GM18511 (cell line): Measurements from ENCODE around the gene GATA2.

ENCODE experiments used
- ATAC-seq: cut with Tn5 transposase; IDR thresholded peaks from one replicate; pipeline ENCODE4 v1.9.1; 2021; ENCODE audit warnings: mild to moderate bottlenecking, moderate library complexity; ENCODE audit not compliant: unreplicated experiment

The GATA2 gene

DNA sequence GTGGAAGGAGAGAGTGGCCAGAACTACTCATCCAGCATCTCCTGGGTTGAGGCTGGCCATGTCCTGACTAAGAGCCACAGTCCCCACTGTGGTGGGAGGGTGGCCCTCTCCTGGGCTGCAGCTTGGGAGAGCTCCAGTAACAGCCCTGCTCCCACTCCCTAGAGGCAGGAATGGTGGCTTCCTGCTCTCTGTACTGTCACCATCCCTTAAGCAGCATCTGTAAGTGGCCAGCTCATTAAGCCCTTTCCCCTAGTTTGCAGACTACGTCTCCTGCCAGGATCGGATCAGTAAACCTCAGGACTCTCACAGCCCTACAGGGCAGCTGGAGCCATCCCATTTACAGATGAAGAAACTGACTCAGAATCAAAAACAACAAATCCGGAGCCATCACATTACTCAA, 56.8 kb downstream of the GATA2 start:
- ATAC-seq = no peak

DNA sequence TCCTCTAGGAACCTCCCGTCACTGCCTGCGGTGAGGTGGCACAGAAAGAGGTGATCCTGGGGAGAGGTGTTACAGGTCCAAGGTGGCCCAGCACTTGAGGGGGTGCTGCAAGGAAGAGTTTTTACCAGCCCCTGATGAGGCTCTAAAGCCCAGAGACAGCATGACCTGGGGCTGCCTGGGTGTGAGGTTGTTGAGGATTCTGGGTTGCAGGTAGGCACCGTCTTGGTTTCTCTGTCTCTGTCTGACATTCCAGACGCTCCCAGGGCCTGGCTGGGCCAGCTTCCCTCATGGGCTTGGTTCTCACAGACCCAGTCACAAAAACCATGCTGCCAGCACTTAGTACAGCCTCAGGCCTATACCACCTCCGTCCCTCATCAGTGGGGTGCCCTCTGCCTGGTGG, 57.4 kb downstream of the GATA2 start:
- ATAC-seq = no peak

DNA sequence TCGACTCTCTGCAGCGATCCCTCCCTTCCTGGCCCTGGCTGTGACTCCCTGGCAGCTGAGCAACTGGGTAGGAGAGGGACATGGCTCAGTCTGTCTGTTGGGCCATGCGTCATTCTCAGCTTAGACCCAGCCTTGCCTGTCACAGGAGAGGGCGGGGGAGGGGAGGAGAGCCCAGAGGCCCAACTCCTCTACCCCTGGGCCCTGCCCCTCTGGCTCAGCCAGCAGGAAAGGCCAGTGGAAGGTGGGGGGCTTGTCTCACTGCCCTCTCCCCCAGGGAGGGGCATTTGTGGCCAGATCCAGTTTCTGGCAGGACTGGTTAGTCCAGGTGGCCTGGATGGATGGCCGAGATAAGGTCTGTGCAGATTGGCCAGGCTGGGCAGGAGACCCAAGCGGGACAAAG, 57.9 kb downstream of the GATA2 start:
- ATAC-seq = no peak

DNA sequence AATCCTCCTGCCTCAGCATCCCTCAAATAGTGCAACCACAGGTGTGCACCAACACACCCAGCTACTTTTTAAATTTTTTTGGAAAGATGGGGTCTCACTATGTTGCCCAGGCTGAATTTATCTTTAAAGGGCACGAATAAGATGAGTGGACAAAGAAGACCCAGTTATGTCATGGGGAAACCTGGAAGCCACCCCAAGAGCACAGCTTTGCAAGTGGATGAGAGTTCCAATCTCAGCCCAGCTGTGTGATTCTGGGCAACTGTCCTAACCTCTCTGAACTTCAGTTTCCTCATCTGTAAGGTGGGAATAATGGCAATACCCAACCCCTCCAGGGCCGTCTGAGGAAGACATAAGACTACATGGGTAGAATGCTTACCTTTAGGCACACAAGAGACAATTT, 58.5 kb downstream of the GATA2 start:
- ATAC-seq = no peak

DNA sequence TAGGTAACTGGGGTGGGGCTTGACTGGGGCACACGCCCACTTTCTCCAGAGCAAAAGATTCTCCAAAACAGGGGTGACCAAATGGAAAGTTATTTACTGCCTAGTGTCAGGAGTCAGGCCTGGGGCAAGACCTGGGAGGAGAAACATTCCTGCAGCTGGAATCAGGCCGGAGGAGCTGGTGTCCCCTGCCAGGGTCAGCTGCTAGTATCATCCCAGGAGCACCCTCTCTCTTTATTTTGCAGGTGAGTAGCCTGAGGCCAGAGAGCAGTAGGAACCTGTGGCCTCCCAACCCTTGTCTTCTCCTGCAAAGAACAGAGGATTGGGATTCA, 59.2 kb downstream of the GATA2 start:
- ATAC-seq = no peak

DNA sequence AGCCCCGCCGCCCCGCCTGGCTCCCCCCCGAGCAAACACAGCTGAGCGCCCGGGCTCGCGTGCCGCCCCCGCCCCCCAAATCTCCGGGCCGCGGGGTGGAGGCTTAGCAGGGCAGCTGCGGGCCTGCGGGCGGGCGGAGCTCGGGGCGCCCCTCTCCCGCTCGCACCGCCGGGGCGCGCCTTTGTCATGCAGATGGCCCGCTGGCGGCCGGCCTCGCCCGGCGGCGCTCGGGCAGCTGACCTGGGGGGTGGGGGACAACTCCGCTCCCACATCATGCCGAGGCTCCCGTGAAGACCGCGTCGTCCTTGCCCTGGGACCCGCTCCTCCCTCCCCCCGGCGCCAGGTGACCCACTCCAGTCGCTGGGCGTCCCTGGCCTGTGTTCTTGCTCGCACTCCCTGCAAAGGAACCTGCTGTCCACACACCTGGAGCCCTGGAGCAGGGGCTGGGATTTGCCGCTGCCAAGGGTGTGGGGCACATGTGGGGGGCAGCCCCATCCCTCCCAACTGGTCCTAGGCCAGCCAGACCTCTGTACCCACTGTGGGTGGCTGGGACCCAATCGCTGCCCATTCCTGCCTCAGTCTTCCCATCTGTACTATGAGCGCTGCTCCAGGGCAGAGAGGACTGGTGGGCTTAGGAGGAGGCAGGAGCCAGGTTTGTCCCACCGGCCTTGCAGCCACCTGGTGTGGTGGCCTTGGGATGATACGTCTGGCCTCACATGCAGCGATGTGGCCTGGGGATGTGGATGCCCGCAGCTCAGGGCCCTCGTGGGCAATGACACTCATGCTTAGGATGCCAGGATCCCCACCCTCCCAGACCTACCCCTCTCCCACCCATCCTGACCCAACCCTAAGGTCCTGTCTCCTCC, 59.8 kb downstream of the GATA2 start:
- ATAC-seq = no peak

DNA sequence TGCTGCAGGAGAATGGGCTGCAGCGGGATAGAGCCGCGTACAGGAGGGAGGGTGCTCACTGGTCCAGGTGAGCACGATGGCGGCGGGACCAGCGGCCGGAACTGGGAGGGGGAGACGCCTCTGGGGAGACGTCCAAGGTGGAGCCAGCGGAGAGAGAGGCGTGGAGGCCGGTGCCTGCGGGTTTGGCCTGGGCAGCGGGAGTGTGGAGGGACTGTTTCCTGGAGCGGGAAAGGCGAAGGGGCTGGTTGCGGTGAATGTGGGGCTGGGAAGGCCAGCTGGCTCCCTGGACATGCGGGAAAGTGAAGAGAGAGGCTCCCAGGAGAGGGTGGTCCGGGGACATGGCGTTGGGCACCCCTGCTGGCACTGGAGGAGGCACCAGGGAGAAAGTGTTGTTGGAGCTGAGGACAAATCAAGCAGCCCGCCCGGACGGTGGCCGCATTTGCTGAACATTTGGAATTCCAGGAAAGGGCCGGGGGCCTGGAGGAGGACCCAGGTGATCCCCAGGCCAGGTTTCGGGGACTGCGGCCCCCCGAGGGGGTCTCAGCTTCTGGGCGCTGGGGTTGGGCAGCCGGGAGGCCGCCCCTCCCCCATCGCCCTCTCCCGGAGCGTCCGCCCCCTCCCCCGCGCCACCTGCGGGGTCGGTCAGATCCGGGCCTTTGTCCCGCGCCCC, 60.6 kb downstream of the GATA2 start:
- no peak for ATAC-seq

DNA sequence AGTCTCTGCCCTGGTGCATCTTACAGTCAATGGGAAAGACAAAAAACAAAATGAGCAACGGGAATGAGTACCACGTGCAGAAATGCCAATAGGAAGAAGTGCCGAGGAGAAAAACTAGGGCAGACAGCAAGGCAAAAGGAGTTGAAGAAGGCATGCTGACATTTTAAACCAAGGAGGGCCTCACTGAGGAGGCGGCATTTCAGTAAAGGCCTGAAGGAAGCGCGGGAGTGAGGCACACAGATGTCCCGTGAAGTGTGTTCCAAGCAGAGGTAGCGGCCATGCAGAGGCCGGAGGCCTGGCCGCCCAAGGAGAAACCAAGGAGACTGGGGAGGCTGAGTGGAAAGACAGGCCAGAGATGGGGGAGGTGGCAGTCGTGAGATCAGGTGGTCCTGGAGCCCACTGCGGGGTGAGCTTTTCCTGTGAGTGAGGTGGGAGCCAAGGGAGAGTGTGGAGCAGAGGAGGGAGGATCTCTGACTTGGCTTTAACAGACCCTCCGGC, 61.1 kb downstream of the GATA2 start:
- ATAC-seq = no peak

DNA sequence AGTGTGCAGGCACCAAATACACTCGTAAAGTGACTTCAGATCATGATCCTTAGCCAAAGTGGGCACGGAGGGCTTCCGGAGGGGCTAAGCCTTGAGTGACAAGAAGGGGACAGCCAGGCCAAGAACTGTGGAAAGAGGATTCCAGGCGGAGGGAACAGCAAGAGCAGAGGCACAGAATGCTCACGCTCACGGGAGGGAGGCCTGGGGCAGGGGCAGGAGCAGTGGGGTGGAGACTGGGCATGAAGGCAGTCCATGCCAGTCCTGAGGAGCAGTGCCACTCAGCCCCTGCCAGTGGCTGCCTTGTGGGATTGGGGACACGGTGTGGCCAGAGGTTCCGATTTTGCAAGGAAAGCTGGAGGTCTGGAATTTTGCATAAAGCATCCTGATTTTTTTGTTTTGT, 62.3 kb downstream of the GATA2 start:
- no peak for ATAC-seq

DNA sequence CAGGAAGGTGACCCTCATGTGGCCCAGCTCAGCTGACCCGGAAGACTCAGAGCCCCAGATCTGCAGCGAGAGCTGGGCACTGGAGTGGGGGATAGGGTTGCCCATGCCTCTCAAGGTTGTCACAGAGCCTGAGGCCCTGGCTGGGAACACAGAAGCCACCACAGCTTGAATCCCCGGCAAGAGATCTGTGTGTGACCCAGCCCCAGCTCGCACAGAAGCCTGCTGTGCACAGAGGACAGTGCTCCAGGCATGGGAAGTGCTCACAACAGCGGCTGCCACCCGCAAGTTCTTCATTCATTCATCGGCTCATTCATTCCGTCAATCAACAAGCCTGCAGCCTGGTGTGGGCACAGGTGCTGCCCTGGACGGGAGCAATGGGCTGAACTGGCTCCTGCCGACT, 62.7 kb downstream of the GATA2 start:
- ATAC-seq = no peak

DNA sequence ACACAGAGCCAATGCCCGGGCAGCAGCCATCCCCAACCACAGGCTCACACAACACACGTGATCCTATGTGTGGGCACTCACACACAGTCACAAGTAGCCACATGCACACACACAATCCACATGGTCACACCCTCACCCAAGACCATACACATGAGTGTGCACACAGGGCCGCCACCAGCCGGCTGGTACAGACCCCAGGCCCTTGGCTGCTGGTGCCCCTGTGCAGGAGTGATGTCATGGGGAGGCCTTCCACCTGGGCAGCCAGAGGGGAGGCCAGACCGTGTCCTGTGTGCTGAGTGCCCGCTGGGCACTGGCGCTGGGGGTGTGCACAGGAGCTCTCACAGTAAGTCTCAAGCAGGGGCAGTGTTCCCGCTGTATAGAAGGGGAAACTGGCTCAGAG, 63.2 kb downstream of the GATA2 start:
- ATAC-seq = no peak
